CD4-positive, alpha-beta T cell (primary cell): ENCODE results near the gene IL22. TPM values are rescaled to one million over a fixed set of nuclear protein-coding genes. Genes with fewer than 3 reads are reported as not detected.

Experiments
- ATAC-seq: fragments of 200-7000 bp; cut with Tn5 transposase; one replicate; pipeline ENCODE4 v1.10.0; 2022; ENCODE audit warnings: mild to moderate bottlenecking; ENCODE audit not compliant: poor library complexity
- CTCF ChIA-PET: fragments of 350-600 bp; sonication (Branson Sonifier 250); formaldehyde crosslinking; loops from one replicate; lab custom pipeline; 2021; ENCODE audit warnings: antibody characterized with exemption, inconsistent platforms; lab: Charles Lee
- POLR2A ChIA-PET: fragments of 350-600 bp; sonication (Branson Sonifier 250); formaldehyde crosslinking; loops from one replicate; lab custom pipeline; 2021; ENCODE audit warnings: antibody characterized with exemption, inconsistent platforms; lab: Charles Lee
- DNase-seq, 14 experiments: peaks; one replicate each; pipeline ENCODE4 v3.0.0-alpha.2; 2013 to 2020; ENCODE audit warnings: mixed read lengths in 2 of 14
- H3K27ac ChIP-seq, 2 donors: one replicate each; pipeline versions ENCODE4 v1.5.1 to v1.7.0; 2013; ENCODE audit warnings: low read length in 2 of 2, low read depth in 1 of 2, mild to moderate bottlenecking in 1 of 2
- H3K27me3 ChIP-seq, 2 experiments: 1 replicate in 1 of 2; 2 replicates in 1 of 2; pipeline versions ENCODE4 v1.6.1 to v1.7.0; 2013; ENCODE audit warnings: low read length in 2 of 2, control low read depth in 1 of 2, mild to moderate bottlenecking in 1 of 2, moderate library complexity in 1 of 2; ENCODE audit not compliant: insufficient read depth in 2 of 2, control insufficient read depth in 1 of 2
- H3K36me3 ChIP-seq: one replicate; pipeline ENCODE4 v1.6.1; 2013; ENCODE audit warnings: low read length, control low read depth; ENCODE audit not compliant: insufficient read depth
- H3K4me1 ChIP-seq: one replicate; pipeline ENCODE4 v1.6.1; 2013; ENCODE audit warnings: low read length, control low read depth; ENCODE audit not compliant: insufficient read depth
- H3K4me3 ChIP-seq: one replicate; pipeline ENCODE4 v1.5.1; 2013; ENCODE audit warnings: mild to moderate bottlenecking, low read length, moderate library complexity
- H3K9me3 ChIP-seq, 2 experiments: 1 replicate in 1 of 2; 2 replicates in 1 of 2; pipeline versions ENCODE4 v1.6.1 to v1.7.0; 2013; ENCODE audit warnings: low read length in 2 of 2, mild to moderate bottlenecking in 2 of 2, control low read depth in 1 of 2, moderate library complexity in 1 of 2; ENCODE audit not compliant: control insufficient read depth in 1 of 2, insufficient read depth in 1 of 2
- H3K27ac Mint-ChIP-seq: one replicate; pipeline ENCODE4 v1.8.0; 2020; ENCODE audit warnings: mixed read lengths
- H3K27me3 Mint-ChIP-seq: one replicate; pipeline ENCODE4 v1.8.0; 2021; ENCODE audit warnings: mixed read lengths
- H3K36me3 Mint-ChIP-seq: one replicate; pipeline ENCODE4 v1.8.0; 2021; ENCODE audit warnings: low read depth, mixed read lengths
- H3K4me1 Mint-ChIP-seq: one replicate; pipeline ENCODE4 v1.8.0; 2021; ENCODE audit warnings: low read depth, mixed read lengths
- H3K4me3 Mint-ChIP-seq: one replicate; pipeline ENCODE4 v1.8.0; 2020; ENCODE audit warnings: mild to moderate bottlenecking, mixed read lengths
- H3K9me3 Mint-ChIP-seq: one replicate; pipeline ENCODE4 v1.8.0; 2020; ENCODE audit warnings: mixed read lengths
- intact Hi-C, 2 experiments: fragments of 100-400 bp; cut with DNase I in 1 of 2; cut with micrococcal nuclease in 1 of 2; formaldehyde crosslinking; loops; one replicate each; pipeline versions ENCODE4 v1.15.1 to v1.9.0; 2023 to 2025; cut with DNase I, micrococcal nuclease
- total RNA-seq, 174 experiments: library from RNA in 2 of 174; stranded (reverse) in 2 of 174; gene quantifications; one replicate each; pipeline ENCODE4 v1.2.3 and lab custom pipeline; 2021 to 2026
- TF ChIP-seq, protein P1 (sequence below): fragments of 200-600 bp; IDR thresholded peaks from one replicate; pipeline ENCODE4 v1.8.0; 2022; ENCODE audit warnings: antibody characterized with exemption, mild to moderate bottlenecking

Gene IL22
- total RNA-seq, 2 experiments from 2014 or later, result not detected

DNA sequence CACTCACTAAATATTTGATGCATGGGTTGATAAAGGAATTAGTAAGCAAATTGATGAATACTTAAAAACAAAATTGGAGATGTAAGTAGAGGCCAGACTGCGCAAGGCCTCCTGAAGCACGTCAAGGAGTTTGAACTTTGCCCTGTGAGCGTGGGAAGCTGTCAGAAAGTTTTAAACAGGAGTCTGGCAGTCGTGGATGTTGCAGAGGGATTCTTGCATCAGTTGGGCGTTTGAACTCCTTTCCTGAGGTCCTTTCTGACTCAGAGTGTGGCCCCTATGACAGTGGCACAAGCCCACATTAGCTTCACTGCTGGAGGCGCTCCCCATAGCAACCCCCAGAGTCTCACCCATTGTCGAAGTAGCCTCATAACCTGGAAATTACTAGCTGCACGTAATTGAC, 17.9 kb upstream of the IL22 start:
- CTCF ChIA-PET, result no interaction called here

DNA sequence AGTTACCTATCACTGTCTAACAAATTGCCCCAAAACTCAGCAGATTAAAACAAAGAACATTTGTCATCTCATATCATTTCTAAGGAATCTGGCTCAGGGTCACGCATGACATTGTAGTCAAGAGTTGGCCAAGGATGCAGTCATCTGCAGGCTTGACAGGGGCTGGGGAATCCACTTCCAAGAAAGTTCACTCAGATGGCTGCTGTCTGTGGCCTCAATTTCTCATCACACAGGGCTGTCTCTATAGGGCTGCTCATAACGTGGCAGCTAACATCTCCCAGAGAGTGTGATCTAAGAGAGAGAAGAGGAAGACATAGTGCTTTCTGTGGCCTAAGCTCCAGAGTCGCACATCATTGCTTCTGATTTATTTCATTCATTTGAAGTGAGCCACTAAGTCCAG, 17.0 kb upstream of the IL22 start:
- CTCF ChIA-PET, result no interaction called here
- Mint-ChIP-seq H3K27ac (no peak overlapping the region), H3K4me3 (no peak overlapping the region), H3K9me3 (no peaks in the 10 kb centered on the region), H3K27me3 (no peaks in the 10 kb centered on the region), H3K36me3 (no peaks in the 10 kb centered on the region), H3K4me1 (no peaks in the 10 kb centered on the region)
- POLR2A ChIA-PET, result no interaction called here
- no peaks in the 10 kb centered on the region for H3K36me3 ChIP-seq
- TF ChIP-seq, protein P1, sequence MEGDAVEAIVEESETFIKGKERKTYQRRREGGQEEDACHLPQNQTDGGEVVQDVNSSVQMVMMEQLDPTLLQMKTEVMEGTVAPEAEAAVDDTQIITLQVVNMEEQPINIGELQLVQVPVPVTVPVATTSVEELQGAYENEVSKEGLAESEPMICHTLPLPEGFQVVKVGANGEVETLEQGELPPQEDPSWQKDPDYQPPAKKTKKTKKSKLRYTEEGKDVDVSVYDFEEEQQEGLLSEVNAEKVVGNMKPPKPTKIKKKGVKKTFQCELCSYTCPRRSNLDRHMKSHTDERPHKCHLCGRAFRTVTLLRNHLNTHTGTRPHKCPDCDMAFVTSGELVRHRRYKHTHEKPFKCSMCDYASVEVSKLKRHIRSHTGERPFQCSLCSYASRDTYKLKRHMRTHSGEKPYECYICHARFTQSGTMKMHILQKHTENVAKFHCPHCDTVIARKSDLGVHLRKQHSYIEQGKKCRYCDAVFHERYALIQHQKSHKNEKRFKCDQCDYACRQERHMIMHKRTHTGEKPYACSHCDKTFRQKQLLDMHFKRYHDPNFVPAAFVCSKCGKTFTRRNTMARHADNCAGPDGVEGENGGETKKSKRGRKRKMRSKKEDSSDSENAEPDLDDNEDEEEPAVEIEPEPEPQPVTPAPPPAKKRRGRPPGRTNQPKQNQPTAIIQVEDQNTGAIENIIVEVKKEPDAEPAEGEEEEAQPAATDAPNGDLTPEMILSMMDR, result no peak
- intact Hi-C loops, result no loop called here
- no peaks in the 10 kb centered on the region for H3K4me1 ChIP-seq
- no peak overlapping the region for H3K27ac ChIP-seq
- no peaks in the 10 kb centered on the region for H3K9me3 ChIP-seq
- no peaks in the 10 kb centered on the region for H3K27me3 ChIP-seq
- DNase-seq, result no peak
- no peak overlapping the region for H3K4me3 ChIP-seq
- no peak for ATAC-seq

More for the DNA sequence above, 17.9 kb upstream of the IL22 start:
- no peaks in the 10 kb centered on the region for H3K36me3 ChIP-seq
- Mint-ChIP-seq H3K4me1 (no peaks in the 10 kb centered on the region), H3K4me3 (no peak overlapping the region), H3K36me3 (no peaks in the 10 kb centered on the region), H3K27ac (no peak overlapping the region), H3K27me3 (no peaks in the 10 kb centered on the region), H3K9me3 (no peaks in the 10 kb centered on the region)
- DNase-seq (no peak), ATAC-seq (no peak)
- H3K4me1 ChIP-seq, result no peaks in the 10 kb centered on the region
- no peaks in the 10 kb centered on the region for H3K9me3 ChIP-seq
- intact Hi-C loops, result no loop called here
- H3K4me3 ChIP-seq, result no peak overlapping the region
- H3K27me3 ChIP-seq, result no peaks in the 10 kb centered on the region
- POLR2A ChIA-PET, result no interaction called here
- TF ChIP-seq, protein P1, result no peak
- no peak overlapping the region for H3K27ac ChIP-seq

DNA sequence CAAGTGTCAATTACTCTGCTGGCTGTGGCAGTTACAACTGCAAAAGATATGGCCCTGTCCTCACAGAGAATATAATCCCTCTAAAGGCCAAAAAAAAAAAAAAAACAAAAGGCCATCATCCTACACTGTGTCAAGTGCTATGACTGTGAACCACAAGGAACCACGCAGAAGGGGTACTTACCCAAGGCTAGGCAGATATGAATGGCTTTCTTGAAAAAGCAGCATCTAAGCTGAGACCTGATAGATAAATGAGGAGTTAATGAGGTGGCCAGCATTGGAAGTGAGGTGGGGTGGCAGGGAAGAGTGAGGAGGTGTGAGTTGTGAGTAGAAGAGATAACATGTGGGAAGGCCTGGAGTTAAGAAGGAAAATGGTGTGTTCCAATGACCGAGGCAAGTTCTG, 16.4 kb upstream of the IL22 start:
- Mint-ChIP-seq H3K4me3 (no peak overlapping the region), H3K4me1 (no peaks in the 10 kb centered on the region), H3K9me3 (no peaks in the 10 kb centered on the region), H3K27me3 (no peaks in the 10 kb centered on the region), H3K36me3 (no peaks in the 10 kb centered on the region), H3K27ac (no peak overlapping the region)
- TF ChIP-seq, protein P1, result no peak
- H3K4me3 ChIP-seq, result no peak overlapping the region
- no peaks in the 10 kb centered on the region for H3K4me1 ChIP-seq
- no peaks in the 10 kb centered on the region for H3K9me3 ChIP-seq
- no peak overlapping the region for H3K27ac ChIP-seq
- ChIA-PET POLR2A (no interaction called here), CTCF (no interaction called here)
- no peaks in the 10 kb centered on the region for H3K27me3 ChIP-seq
- ATAC-seq (no peak), DNase-seq (no peak)
- H3K36me3 ChIP-seq, result no peaks in the 10 kb centered on the region
- intact Hi-C loops, result no loop called here
